OCI-LY3 (cell line): ENCODE measurements around the gene KBTBD4.

Source experiments
- H2AFZ ChIP-seq: fragments of 200-600, 300-600 bp; shearing (Covaris generic); 2 replicates; pipeline ENCODE4 v1.6.0; 2014; ENCODE audit warnings: antibody characterized with exemption, low read depth, low read length
- H3K27ac ChIP-seq: fragments of 200-600, 300-600 bp; sonication (generic); 2 replicates; pipeline ENCODE4 v1.5.1; 2014; ENCODE audit warnings: mild to moderate bottlenecking, low read length, moderate library complexity, mixed read lengths
- H3K27me3 ChIP-seq: fragments of 200-600, 300-600 bp; sonication (generic); 2 replicates; pipeline ENCODE4 v1.6.1; 2014; ENCODE audit warnings: low read depth, low read length, mixed read lengths
- H3K36me3 ChIP-seq: fragments of 200-600, 300-600 bp; sonication (generic); replicated peaks from 2 replicates; pipeline ENCODE3; 2014; ENCODE audit warnings: low read depth, low read length, mixed read lengths
- H3K4me1 ChIP-seq: fragments of 300-600, 200-600 bp; sonication (generic); 2 replicates; pipeline ENCODE4 v1.6.1; 2014; ENCODE audit warnings: low read length, mixed read lengths
- H3K4me2 ChIP-seq: fragments of 200-600, 300-600 bp; sonication (generic); 2 replicates; pipeline ENCODE4 v1.6.1; 2014; ENCODE audit warnings: low read length, mixed read lengths
- H3K4me3 ChIP-seq: fragments of 300-600, 200-600 bp; sonication (generic); 2 replicates; pipeline ENCODE4 v1.5.1; 2014; ENCODE audit warnings: antibody characterized with exemption, mild to moderate bottlenecking, low read length, moderate library complexity
- H3K79me2 ChIP-seq: fragments of 300-600, 200-600 bp; shearing (Covaris generic); 2 replicates; pipeline ENCODE4 v1.6.1; 2014; ENCODE audit warnings: mild to moderate bottlenecking, low read length, mixed read lengths
- H3K9ac ChIP-seq: fragments of 300-600, 200-600 bp; shearing (Covaris generic); 2 replicates; pipeline ENCODE4 v1.6.0; 2014; ENCODE audit warnings: mild to moderate bottlenecking, low read length, moderate library complexity
- H3K9me3 ChIP-seq: fragments of 200-600, 300-600 bp; shearing (Covaris generic); 2 replicates; pipeline ENCODE4 v1.6.1; 2014; ENCODE audit warnings: low read length, mixed read lengths; ENCODE audit not compliant: insufficient read depth
- H4K20me1 ChIP-seq: fragments of 200-600, 300-600 bp; sonication (generic); 2 replicates; pipeline ENCODE4 v1.6.1; 2016; ENCODE audit warnings: low read length, mixed read lengths; ENCODE audit not compliant: insufficient read depth
- EZH2phosphoT487 ChIP-seq: fragments of 200-600 bp; shearing (Covaris generic); IDR thresholded peaks from 2 replicates; pipeline ENCODE4 v1.6.1; 2018; ENCODE audit warnings: antibody characterized with exemption, mixed run types, low read depth
- TF ChIP-seq, protein P1 (sequence below): fragments of 200-600, 300-600 bp; sonication (generic); IDR thresholded peaks from 2 replicates; pipeline ENCODE4 v1.5.1; 2014; ENCODE audit warnings: antibody characterized with exemption, low read length, low read depth

Gene KBTBD4

DNA sequence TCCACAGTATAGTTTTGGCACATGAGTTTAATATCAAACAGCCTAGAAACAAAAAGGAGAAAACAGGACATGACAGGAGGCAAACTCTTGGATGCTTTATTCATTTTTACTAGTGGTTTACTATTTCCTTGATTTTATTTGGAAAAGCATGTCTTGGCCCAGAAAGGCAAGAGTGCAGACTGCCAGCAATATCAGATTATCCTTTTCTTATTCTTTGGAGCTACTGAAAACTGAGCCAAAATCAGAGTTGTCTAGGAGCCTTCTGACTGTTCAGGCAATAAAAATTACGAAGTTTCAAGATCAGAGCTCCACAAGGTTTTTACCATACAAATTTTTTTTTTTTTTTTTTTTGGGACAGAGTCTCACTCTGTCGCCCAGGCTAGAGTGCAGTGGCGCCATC, 41.9 kb downstream of the KBTBD4 start:
- Histone ChIP-seq H3K4me3 (no peak overlapping the region), H3K9me3 (no peaks in the 10 kb centered on the region), H3K9ac (no peak overlapping the region), H3K36me3 (peaks cover 30% of the 10 kb centered on the region), H3K4me2 (no peak overlapping the region), H3K79me2 (peaks cover 100% of the 10 kb centered on the region), H3K27ac (no peak overlapping the region), H3K4me1 (peaks cover 9% of the 10 kb centered on the region), H2AFZ (no peak overlapping the region), H3K27me3 (no peaks in the 10 kb centered on the region), H4K20me1 (peaks cover 87% of the 10 kb centered on the region)
- TF ChIP-seq, protein P1, sequence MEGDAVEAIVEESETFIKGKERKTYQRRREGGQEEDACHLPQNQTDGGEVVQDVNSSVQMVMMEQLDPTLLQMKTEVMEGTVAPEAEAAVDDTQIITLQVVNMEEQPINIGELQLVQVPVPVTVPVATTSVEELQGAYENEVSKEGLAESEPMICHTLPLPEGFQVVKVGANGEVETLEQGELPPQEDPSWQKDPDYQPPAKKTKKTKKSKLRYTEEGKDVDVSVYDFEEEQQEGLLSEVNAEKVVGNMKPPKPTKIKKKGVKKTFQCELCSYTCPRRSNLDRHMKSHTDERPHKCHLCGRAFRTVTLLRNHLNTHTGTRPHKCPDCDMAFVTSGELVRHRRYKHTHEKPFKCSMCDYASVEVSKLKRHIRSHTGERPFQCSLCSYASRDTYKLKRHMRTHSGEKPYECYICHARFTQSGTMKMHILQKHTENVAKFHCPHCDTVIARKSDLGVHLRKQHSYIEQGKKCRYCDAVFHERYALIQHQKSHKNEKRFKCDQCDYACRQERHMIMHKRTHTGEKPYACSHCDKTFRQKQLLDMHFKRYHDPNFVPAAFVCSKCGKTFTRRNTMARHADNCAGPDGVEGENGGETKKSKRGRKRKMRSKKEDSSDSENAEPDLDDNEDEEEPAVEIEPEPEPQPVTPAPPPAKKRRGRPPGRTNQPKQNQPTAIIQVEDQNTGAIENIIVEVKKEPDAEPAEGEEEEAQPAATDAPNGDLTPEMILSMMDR, result no peak
- no peak for TF ChIP-seq EZH2phosphoT487

DNA sequence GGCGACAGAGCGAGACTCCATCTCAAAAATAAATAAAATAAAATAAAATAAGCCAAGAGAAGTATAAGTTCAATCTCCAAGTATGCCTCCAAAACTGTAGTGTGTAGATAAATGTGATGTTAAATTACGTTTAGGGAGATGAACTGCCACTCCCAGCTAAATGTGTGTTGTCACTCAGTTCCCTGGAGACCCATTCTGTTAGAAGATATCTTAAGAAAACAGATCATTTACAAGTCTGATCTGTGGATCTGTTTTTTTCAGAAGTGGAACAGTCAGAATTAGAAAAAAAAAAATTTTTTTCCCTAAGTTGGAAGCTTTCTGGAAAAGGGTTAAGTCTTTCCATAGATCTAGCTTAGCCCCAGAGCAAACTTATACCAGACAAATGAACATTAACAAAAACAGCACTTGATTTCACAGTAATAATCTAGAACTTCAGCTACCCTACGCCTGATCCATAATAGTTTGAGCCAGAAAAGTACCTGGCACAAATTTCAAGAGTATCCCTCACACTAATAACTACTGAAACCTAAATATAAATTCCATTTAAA, 44.0 kb downstream of the KBTBD4 start:
- peaks cover 90% of the 10 kb centered on the region for H4K20me1 ChIP-seq
- no peak overlapping the region for H3K27ac ChIP-seq

DNA sequence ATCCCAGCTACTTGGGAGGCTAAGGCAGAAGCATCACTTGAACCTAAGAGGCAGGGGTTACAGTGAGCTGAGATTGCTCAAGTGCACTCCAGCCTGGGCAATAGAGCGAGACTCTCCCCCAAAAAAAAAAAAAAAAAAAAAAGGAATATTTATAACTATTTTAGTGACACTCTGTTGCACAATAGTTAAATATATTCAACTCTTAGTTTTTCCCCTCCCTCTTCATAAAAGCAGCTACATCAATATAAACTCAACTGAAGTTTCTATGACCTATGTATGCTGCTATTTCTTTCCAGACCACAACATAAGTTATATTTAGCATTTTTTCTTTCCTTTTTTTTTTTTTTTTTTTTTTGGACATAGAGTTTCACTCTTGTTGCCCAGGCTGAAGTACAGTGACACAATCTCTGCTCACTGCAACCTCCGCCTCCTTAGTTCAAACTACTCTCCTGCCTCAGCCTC, 45.0 kb downstream of the KBTBD4 start:
- peaks cover 100% of the 10 kb centered on the region for H3K79me2 ChIP-seq
- H3K27me3 ChIP-seq, result no peaks in the 10 kb centered on the region
- no peaks in the 10 kb centered on the region for H3K9me3 ChIP-seq
- H3K4me2 ChIP-seq, result no peak overlapping the region
- no peak overlapping the region for H2AFZ ChIP-seq
- no peaks in the 10 kb centered on the region for H3K4me1 ChIP-seq
- H3K9ac ChIP-seq, result no peak overlapping the region
- no peak overlapping the region for H3K4me3 ChIP-seq
- TF ChIP-seq EZH2phosphoT487, result no peak
- TF ChIP-seq, protein P1, result no peak
- peaks cover 17% of the 10 kb centered on the region for H3K36me3 ChIP-seq
- no peak overlapping the region for H3K27ac ChIP-seq
- peaks cover 89% of the 10 kb centered on the region for H4K20me1 ChIP-seq

More for the DNA sequence above, 44.0 kb downstream of the KBTBD4 start:
- no peak overlapping the region for H3K9ac ChIP-seq
- H3K79me2 ChIP-seq, result peaks cover 100% of the 10 kb centered on the region
- no peak overlapping the region for H2AFZ ChIP-seq
- peaks cover under 1% of the 10 kb centered on the region; the same call in 1 of the 2 replicates for H3K4me1 ChIP-seq
- H3K36me3 ChIP-seq, result peaks cover 23% of the 10 kb centered on the region
- H3K4me2 ChIP-seq, result no peak overlapping the region
- H3K9me3 ChIP-seq, result no peaks in the 10 kb centered on the region
- TF ChIP-seq EZH2phosphoT487, result no peak
- TF ChIP-seq, protein P1, result no peak
- H3K4me3 ChIP-seq, result no peak overlapping the region
- H3K27me3 ChIP-seq, result no peaks in the 10 kb centered on the region

DNA sequence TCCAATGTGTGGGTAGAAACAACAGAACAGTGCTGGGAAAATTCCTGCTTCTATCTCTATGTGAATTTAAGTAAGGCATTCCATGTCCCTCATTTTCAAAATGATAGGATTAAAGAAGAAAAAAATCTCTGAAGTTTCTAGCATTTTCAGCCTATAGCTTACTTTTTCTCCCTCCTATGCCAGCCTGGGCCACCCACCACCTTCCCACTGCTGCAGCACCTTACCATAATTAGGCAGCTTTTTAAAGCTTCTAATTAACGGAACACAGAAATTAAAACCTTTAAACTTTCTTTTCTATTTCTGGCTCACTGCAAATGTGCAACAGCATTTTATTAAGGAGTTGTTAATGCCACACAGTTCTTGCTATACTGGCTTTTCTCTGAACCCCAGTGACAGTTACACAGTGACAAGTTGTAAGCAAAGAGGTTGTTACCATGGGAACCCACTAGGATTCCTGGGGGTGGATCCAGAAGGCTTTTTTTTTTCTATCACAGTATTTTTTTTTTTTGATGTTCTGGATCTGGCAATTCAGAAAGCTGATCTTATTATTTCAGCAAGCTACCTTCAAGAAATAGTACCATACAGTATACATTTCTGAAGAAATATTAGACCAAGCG, 46.1 kb downstream of the KBTBD4 start:
- peaks cover 86% of the 10 kb centered on the region for H4K20me1 ChIP-seq
- no peak overlapping the region for H3K9ac ChIP-seq
- H3K79me2 ChIP-seq, result peaks cover 100% of the 10 kb centered on the region
- H3K4me1 ChIP-seq, result no peaks in the 10 kb centered on the region
- no peaks in the 10 kb centered on the region for H3K9me3 ChIP-seq
- no peak overlapping the region for H3K27ac ChIP-seq
- no peaks in the 10 kb centered on the region for H3K27me3 ChIP-seq
- H2AFZ ChIP-seq, result no peak overlapping the region
- H3K4me3 ChIP-seq, result no peak overlapping the region
- peaks cover 13% of the 10 kb centered on the region for H3K36me3 ChIP-seq
- TF ChIP-seq EZH2phosphoT487, result no peak
- TF ChIP-seq, protein P1, result no peak
- H3K4me2 ChIP-seq, result no peak overlapping the region
